SJSA1 (cell line): ENCODE measurements around the gene PLA2G4A. TPM values are rescaled to one million over a fixed set of nuclear protein-coding genes. Genes with fewer than 3 reads are reported as not detected.
"Not testable (repeated sequence)": the region's sequence is repeated elsewhere in the genome, so short reads cannot be mapped to it uniquely, and the experiment has no call there.

Experiments
- DNase-seq, 2 experiments: peaks; one replicate each; pipeline ENCODE4 v3.0.0-alpha.2; 2015 to 2020; ENCODE audit warnings: low spot score in 2 of 2, low read depth in 1 of 2
- H3K27ac ChIP-seq: fragments of 250-450 bp; sonication (Bioruptor Pico); 2 replicates; pipeline ENCODE4 v1.5.1; 2020; ENCODE audit warnings: mild to moderate bottlenecking, moderate library complexity
- H3K27me3 ChIP-seq: fragments of 250-450 bp; sonication (Bioruptor Pico); replicated peaks from 2 replicates; pipeline ENCODE4 v1.5.1; 2020; ENCODE audit warnings: mild to moderate bottlenecking, moderate library complexity
- H3K36me3 ChIP-seq: fragments of 250-450 bp; sonication (Bioruptor Pico); 2 replicates; pipeline ENCODE4 v1.5.1; 2020; ENCODE audit warnings: mild to moderate bottlenecking
- H3K4me1 ChIP-seq: fragments of 250-450 bp; sonication (Bioruptor Pico); replicated peaks from 2 replicates; pipeline ENCODE4 v1.6.1; 2021; ENCODE audit warnings: mild to moderate bottlenecking
- H3K4me3 ChIP-seq: fragments of 250-450 bp; sonication (Bioruptor Pico); 2 replicates; pipeline ENCODE4 v1.5.1; 2020; ENCODE audit warnings: mild to moderate bottlenecking
- H3K9me3 ChIP-seq: fragments of 250-450 bp; sonication (Bioruptor Pico); replicated peaks from 2 replicates; pipeline ENCODE4 v1.5.1; 2020; ENCODE audit warnings: mild to moderate bottlenecking
- total RNA-seq: library from RNA; depleted of rRNA; stranded (reverse); fragments of >200 nt; shearing (Covaris generic); gene quantifications from 2 replicates; pipeline ENCODE4 v1.2.3, GENCODE V29; 2014

The PLA2G4A gene
- total RNA-seq, 1 experiment from 2014 or later, result 0.39 TPM

GRCh38 chr1:186897008-186897407 is 68.3 kb downstream of the PLA2G4A start:
- no peaks in the 10 kb centered on the region for H3K27me3 ChIP-seq

GRCh38 chr1:186899577-186899976 is 70.8 kb downstream of the PLA2G4A start:
- H3K27me3 ChIP-seq, result no peaks in the 10 kb centered on the region
- H3K4me3 ChIP-seq, result no peak overlapping the region
- H3K4me1 ChIP-seq, result no peaks in the 10 kb centered on the region
- no peaks in the 10 kb centered on the region for H3K9me3 ChIP-seq
- no peak overlapping the region for H3K27ac ChIP-seq
- H3K36me3 ChIP-seq, result no peaks in the 10 kb centered on the region
- no peak for DNase-seq

More at GRCh38 chr1:186897008-186897407, 68.3 kb downstream of the PLA2G4A start:
- Histone ChIP-seq H3K4me3 (no peak overlapping the region), H3K36me3 (no peaks in the 10 kb centered on the region), H3K27ac (no peak overlapping the region), H3K4me1 (no peaks in the 10 kb centered on the region), H3K9me3 (no peaks in the 10 kb centered on the region)
- DNase-seq, result no peak

GRCh38 chr1:186899977-186900376 is 71.2 kb downstream of the PLA2G4A start:
- no peak overlapping the region for H3K4me3 ChIP-seq
- DNase-seq, result no peak
- no peaks in the 10 kb centered on the region for H3K4me1 ChIP-seq
- no peaks in the 10 kb centered on the region for H3K9me3 ChIP-seq
- no peak overlapping the region for H3K27ac ChIP-seq
- H3K36me3 ChIP-seq, result no peaks in the 10 kb centered on the region
- no peaks in the 10 kb centered on the region for H3K27me3 ChIP-seq

GRCh38 chr1:186900539-186901237 is 71.9 kb downstream of the PLA2G4A start:
- H3K27ac ChIP-seq, result no peak overlapping the region
- no peaks in the 10 kb centered on the region for H3K4me1 ChIP-seq
- H3K27me3 ChIP-seq, result no peaks in the 10 kb centered on the region
- no peaks in the 10 kb centered on the region for H3K9me3 ChIP-seq
- no peak for DNase-seq
- no peak overlapping the region for H3K4me3 ChIP-seq
- H3K36me3 ChIP-seq, result no peaks in the 10 kb centered on the region

- Histone ChIP-seq H3K36me3 (no peaks in the 10 kb centered on the region), H3K4me1 (no peaks in the 10 kb centered on the region), H3K27me3 (no peaks in the 10 kb centered on the region), H3K27ac (no peak overlapping the region), H3K4me3 (no peak overlapping the region), H3K9me3 (no peaks in the 10 kb centered on the region)
- no peak for DNase-seq
Observed at GRCh38 chr1:186901631-186902030, 72.9 kb downstream of the PLA2G4A start.

GRCh38 chr1:186903374-186904136 is 74.8 kb downstream of the PLA2G4A start:
- Histone ChIP-seq H3K36me3 (no peaks in the 10 kb centered on the region), H3K9me3 (no peaks in the 10 kb centered on the region), H3K4me1 (no peaks in the 10 kb centered on the region), H3K27ac (no peak overlapping the region), H3K27me3 (no peaks in the 10 kb centered on the region), H3K4me3 (no peak overlapping the region)
- no peak for DNase-seq

GRCh38 chr1:186904361-186904760 is 75.6 kb downstream of the PLA2G4A start:
- Histone ChIP-seq H3K27ac (no peak overlapping the region), H3K36me3 (no peaks in the 10 kb centered on the region), H3K4me1 (no peaks in the 10 kb centered on the region), H3K9me3 (no peaks in the 10 kb centered on the region), H3K27me3 (no peaks in the 10 kb centered on the region), H3K4me3 (no peak overlapping the region)
- no peak for DNase-seq

- H3K4me3 ChIP-seq, result no peak overlapping the region
- no peak overlapping the region for H3K27ac ChIP-seq
- no peaks in the 10 kb centered on the region for H3K36me3 ChIP-seq
- H3K27me3 ChIP-seq, result no peaks in the 10 kb centered on the region
- no peak for DNase-seq
- H3K9me3 ChIP-seq, result no peaks in the 10 kb centered on the region
- no peaks in the 10 kb centered on the region for H3K4me1 ChIP-seq
Observed at GRCh38 chr1:186905561-186905960, 76.8 kb downstream of the PLA2G4A start.

- H3K27me3 ChIP-seq, result no peaks in the 10 kb centered on the region
- H3K27ac ChIP-seq, result no peak overlapping the region
- no peak overlapping the region for H3K4me3 ChIP-seq
- no peaks in the 10 kb centered on the region for H3K9me3 ChIP-seq
- no peaks in the 10 kb centered on the region for H3K36me3 ChIP-seq
- no peaks in the 10 kb centered on the region for H3K4me1 ChIP-seq
- no peak for DNase-seq
Observed at GRCh38 chr1:186915555-186915954, 86.8 kb downstream of the PLA2G4A start.

- DNase-seq, H3K4me1 ChIP-seq, H3K27me3 ChIP-seq, H3K9me3 ChIP-seq, H3K36me3 ChIP-seq, H3K4me3 ChIP-seq, H3K27ac ChIP-seq: not testable (repeated sequence)
Observed at GRCh38 chr1:186917106-186917786, 88.5 kb downstream of the PLA2G4A start.

GRCh38 chr1:186921386-186921785 is 92.6 kb downstream of the PLA2G4A start:
- not testable (repeated sequence) for H3K27ac ChIP-seq, H3K36me3 ChIP-seq, H3K9me3 ChIP-seq, H3K4me1 ChIP-seq, H3K27me3 ChIP-seq, DNase-seq, H3K4me3 ChIP-seq

- H3K27me3 ChIP-seq, H3K4me3 ChIP-seq, H3K36me3 ChIP-seq, H3K27ac ChIP-seq, DNase-seq, H3K4me1 ChIP-seq, H3K9me3 ChIP-seq: not testable (repeated sequence)
Observed at GRCh38 chr1:186922814-186923213, 94.1 kb downstream of the PLA2G4A start.

GRCh38 chr1:186923486-186923885 is 94.7 kb downstream of the PLA2G4A start:
- H3K27me3 ChIP-seq, result no peaks in the 10 kb centered on the region
- DNase-seq, result no peak
- H3K36me3 ChIP-seq, result no peaks in the 10 kb centered on the region
- H3K27ac ChIP-seq, result no peak overlapping the region
- H3K9me3 ChIP-seq, result no peaks in the 10 kb centered on the region
- no peak overlapping the region for H3K4me3 ChIP-seq
- no peaks in the 10 kb centered on the region for H3K4me1 ChIP-seq
